NCI-H748 (cell line): Measurements from ENCODE around the gene HOXD10.

Experiments used
- DNase-seq: peaks from one replicate; lab custom pipeline; 2025; ENCODE audit not compliant: unreplicated experiment; lab: John Stamatoyannopoulos, UW

HOXD10 gene

DNA sequence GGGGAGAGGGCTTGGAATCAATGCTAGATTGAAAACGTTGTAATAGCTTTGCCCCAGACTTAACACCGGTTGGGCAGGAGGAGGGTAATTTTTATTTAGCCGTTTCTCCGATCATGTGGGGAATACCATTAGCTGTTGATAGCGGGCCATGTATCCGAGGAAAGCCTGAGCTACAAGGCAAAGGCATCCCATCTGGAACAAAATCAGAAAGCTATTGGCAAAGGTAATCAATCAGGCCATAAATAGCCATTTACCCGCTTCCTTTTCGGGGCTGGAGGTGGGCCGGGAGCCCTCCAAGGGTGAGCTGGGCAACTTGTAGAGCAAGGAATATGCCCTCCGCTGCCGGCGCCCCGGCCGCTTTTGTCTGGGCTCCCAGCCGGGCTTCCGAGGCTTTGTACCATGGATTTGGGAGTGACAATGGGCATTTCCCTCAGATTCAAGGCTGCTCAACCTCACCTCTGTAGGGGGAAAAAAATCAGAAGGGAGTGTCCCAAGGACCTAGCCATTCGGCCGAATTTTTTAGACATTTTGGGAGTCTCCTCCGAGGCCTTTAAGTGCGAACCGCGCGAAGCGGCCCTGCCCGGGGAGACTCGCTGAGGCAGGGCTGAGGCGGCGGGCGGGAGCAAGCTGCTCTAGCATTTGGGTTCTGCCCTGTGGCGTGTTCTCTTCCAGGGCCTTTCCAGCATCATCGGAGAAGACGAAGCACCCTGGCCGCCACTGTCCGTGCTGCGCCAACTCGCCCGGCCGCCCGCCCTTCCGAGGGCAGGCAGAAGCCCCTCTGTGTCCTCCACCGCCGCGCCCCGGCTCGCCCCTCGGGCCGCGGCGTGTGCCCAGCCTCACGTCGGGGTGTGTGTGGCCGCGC is 4.8 kb downstream of the HOXD10 start:
- no peak for DNase-seq

- DNase-seq = no peak
Measured at GRCh38 chr2:176122052-176122682, 5.6 kb downstream of the HOXD10 start.

- no peak for DNase-seq
Measured at GRCh38 chr2:176122683-176123410, 6.3 kb downstream of the HOXD10 start, which contains the start of gene HOXD9. Gene HOXD9 (plus strand): TSS chr2:176122719. CDS start chr2:176122769, 50 bp downstream.

DNA sequence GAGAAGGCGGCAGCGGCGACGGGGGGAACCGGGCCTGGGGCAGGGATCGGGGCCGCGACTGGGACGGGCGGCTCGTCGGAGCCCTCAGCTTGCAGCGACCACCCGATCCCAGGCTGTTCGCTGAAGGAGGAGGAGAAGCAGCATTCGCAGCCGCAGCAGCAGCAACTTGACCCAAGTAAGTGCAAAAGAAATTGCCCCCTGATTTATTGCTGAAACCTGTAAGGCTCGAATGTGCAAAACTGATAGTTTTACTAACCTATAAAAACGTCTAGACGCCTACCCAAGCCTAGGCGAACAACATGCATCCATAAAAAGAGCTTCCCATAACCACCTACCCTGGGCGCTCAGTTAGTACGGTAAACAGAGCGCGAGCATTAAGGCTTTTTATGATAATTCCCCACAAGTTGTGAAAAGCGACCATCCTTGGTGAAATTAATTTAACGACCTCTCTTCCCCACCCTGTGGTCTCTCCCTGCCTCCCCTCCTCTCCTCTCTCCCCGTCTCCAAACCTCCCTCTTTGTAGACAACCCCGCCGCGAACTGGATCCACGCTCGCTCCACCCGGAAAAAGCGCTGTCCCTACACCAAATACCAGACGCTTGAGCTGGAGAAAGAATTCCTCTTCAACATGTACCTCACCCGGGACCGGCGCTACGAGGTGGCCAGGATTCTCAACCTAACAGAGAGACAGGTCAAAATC is 7.0 kb downstream of the HOXD10 start:
- no peak for DNase-seq

GRCh38 chr2:176124110-176124946 is 7.8 kb downstream of the HOXD10 start:
- no peak for DNase-seq

DNA sequence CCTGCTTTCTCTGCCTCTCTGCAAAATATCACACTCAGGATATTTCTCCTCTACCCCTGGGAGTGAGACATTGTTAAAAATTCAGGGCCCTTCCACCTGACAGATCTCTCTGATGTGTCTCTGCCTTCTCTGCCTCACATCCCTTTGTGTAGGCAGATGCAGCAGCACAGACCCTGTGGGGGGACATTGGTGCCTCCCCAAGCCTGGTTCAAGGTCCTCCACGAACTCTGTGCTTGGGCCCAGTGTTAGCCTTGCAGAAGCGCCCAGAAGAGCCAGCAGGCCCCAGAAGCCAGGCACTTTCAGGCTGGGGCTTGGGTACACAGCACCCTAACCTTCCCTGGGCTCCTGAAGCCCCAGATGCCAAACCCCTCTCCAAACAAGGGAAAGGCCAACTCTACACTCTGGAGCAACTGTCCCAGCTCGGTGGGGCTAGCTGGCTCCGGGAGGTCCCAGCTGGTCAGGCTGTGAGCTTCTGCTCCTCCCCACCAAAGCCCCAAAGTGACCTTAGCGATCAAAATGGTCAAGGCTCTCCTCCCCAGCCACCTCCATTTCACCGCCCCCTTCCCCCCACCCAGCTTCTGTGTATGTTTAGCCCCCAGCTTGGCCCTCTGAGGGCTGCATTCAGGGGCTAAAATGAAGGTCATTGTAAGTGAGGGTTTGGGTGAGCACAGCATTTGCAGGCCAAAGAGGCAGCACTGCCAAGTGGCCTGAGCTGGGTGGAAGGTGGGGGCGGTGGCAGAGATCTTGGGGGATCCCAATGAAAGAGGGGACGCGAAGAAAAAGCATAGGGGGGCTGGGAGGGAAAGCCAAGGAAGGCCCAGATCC is 8.6 kb downstream of the HOXD10 start:
- DNase-seq = no peak

GRCh38 chr2:176125772-176126054 is 9.1 kb downstream of the HOXD10 start:
- peak; percentile 33 for DNase-seq

DNA sequence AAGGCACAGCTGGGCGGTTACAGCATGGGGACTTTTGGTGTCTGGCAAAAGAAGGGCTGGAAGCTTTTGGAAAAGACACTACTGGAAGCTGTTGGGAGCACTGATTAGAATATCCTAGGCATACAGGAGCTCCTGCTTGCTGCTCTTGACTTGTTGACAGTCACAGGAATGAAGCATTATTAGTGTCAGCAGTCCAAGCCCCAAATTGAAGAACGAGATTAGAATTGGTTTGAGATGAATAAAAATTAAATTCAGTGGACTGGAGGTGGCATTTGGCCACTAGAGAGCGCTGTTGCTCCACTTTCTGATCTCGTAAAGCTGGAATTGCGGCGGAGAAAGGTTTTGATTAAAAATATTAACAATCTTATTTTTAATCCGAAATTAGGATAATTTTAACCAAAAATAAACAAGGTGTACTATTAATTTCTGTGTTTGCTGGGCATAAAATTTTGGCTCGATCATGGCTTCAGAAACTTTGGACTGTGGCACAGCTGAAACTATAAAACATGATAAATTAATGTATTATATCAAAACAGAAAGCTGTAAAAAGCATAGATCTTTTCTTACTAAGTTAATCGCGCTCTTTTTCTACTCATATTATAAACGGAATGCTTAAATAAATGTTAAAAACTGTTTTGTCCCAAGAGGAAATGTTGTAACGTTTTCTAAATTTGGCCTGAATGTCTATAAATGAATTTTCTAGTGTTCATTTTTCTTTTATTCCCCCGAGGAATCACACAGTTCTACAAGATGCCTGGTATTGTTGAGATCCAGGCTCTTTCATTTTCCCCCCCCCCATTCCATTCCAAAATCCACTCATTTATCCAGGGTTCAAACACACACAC is 10.6 kb downstream of the HOXD10 start:
- DNase-seq = peak; percentile 78

GRCh38 chr2:176127774-176128072 is 11.1 kb downstream of the HOXD10 start:
- no peak for DNase-seq

- DNase-seq = peak; percentile 82
Measured at GRCh38 chr2:176128172-176128981, 11.8 kb downstream of the HOXD10 start.

GRCh38 chr2:176128982-176129796 is 12.6 kb downstream of the HOXD10 start, which contains the start of gene HOXD8:
Gene HOXD8 (plus strand): TSS chr2:176129705. CDS start chr2:176130367, 662 bp downstream.
- DNase-seq = peak; percentile 98

- peak; percentile 92 for DNase-seq
Measured at GRCh38 chr2:176129813-176130146, 13.2 kb downstream of the HOXD10 start.

DNA sequence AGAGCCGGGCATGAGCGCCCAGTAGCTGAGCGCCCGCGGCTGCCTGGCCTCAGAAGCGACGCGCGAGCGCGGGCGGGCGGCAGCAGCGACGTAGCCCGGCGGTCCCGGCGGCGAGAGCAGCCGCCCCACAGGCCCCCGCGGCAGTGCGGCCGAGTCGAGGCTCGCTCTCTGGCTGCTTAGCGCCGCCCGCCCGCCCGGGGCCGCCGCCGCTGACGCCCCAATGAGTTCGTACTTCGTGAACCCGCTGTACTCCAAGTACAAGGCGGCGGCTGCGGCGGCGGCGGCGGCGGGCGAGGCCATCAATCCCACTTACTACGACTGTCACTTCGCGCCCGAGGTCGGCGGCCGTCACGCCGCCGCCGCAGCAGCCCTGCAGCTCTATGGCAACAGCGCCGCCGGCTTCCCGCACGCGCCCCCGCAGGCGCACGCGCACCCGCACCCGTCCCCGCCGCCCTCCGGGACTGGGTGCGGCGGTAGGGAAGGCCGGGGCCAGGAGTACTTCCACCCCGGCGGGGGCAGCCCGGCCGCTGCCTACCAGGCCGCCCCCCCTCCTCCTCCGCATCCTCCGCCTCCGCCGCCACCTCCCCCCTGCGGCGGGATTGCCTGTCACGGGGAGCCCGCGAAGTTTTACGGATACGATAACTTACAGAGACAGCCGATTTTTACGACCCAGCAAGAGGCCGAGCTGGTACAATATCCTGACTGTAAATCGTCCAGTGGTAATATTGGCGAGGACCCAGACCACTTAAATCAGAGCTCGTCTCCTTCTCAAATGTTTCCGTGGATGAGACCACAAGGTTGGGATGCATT is 13.8 kb downstream of the HOXD10 start:
- DNase-seq = peak; percentile 92

DNA sequence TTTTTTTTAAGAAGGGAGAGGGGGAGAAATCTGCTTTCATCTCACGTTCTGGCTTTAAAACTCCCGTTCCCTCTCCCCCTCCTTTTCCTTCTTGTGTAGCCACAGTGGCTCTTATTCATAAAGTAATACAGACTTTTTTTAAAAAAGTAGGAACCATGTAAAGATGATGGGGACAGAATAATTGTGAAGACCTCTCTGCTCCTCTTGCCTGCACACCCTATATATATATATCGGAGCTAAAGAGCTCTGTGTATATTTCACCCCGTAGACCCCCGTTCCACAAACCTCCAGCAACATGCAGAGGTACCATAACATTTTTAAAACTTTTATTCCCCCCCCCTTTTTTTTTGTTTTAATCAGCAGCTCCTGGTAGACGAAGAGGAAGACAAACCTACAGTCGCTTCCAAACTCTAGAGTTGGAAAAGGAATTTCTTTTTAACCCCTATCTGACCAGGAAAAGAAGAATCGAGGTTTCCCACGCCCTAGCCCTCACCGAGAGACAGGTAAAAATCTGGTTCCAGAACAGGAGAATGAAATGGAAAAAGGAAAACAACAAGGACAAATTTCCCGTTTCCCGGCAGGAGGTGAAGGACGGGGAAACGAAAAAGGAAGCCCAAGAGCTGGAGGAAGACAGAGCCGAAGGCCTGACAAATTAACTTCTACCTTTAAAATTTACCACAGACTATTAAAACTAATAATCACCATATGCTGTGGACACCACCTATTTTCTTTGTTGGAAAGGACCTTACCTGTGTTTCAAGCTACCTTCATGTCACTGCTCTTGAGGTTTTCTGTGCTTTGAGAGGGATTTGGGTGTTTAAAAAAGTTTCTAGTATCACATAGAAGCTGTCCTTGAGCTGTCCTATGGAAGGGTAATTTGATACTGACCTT is 14.6 kb downstream of the HOXD10 start:
- peak; percentile 44 for DNase-seq

DNA sequence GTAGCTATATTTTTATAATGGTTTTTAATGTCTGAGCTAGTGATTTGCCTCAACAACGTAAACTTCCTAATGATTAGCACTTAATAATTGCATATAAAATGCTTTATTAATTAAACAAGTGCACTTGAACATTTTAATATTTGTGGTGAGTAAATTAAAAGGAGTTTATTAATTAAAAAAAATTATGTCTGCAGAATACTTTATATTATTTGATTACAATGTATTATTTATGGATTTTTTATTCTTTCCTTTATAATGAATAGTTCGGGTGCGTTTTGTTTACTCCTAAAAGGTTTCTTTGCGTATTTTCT is 15.2 kb downstream of the HOXD10 start:
- no peak for DNase-seq
